GM21786 (cell line): Measurements from ENCODE around the gene NAA25.

Experiments
- ATAC-seq: cut with Tn5 transposase; IDR thresholded peaks from one replicate; pipeline ENCODE4 v1.9.1; 2021; ENCODE audit not compliant: unreplicated experiment

NAA25 gene

DNA sequence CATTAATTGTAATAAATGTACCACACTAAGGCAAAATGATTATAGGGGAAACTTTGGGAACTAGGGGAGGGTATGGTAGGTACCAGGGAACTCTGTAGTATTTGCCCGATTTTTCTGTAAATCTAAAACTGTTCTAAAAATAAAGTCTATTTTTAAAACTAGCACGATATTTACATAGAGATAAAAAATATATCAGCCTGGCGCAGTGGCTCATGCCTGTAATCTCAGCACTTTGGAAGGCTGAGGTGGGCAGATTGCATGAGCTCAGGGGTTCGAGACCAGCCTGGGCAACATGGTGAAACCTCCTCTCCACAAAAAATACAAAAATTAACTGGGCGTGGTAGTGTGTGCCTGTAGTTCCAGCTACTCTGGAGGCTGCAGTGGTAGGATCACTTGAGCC lies 128.0 kb downstream of the NAA25 start:
- ATAC-seq: no peak

DNA sequence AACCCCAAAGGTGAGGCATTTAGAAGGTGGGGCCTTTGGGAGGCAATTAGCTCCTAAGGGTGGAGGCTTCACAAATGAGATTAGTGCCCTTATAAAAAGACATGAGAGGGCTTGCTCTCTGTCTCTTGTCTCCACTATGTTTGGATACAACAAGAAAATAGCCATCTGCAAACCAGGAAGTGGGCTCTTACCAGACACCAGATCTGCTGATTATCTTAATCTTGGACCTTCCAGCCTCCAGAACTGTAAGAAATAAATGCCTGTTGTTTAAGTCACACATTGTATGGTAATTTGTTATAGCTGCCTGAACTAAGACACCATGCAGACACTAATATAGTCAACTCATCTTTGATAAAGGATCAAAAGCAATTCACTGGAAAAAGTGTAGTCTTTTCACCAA lies 130.0 kb downstream of the NAA25 start:
- ATAC-seq: no peak

DNA sequence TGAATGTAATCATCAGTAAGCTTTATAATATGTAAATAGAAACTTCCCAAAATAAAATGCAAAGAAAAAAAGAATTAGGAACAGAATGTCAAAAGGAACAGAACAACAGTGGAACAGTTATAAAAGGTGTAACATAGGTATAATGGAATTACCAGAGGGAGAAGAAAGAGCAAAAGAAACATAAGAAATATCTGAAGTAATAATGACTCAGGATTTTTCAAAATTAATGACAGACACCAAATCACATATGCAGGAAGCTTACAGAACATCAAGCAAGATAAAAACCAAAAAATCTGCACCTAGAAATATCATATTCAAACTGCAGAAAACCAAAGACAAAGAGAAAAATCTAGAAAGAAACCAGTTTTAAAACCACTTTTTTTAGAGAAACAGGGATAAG lies 131.7 kb downstream of the NAA25 start:
- ATAC-seq: no peak
